Neural progenitor cell (in vitro differentiated cells): ENCODE measurements around the gene CEACAM16. TPM values are rescaled to one million over a fixed set of nuclear protein-coding genes. Genes with fewer than 3 reads are reported as not detected.

Experiments used
- DNase-seq: peaks from one replicate; pipeline ENCODE4 v3.0.0-alpha.2; 2016; ENCODE audit warnings: low spot score
- H2AFZ ChIP-seq: fragments of 200-600 bp; sonication (generic); replicated peaks from 2 replicates; pipeline ENCODE4 v1.6.1; 2016; ENCODE audit warnings: antibody characterized with exemption
- H3F3A ChIP-seq: fragments of 200-600 bp; sonication (generic); 2 replicates; pipeline ENCODE4 v1.6.1; 2016; ENCODE audit warnings: antibody characterized with exemption, low read depth
- H3K27ac ChIP-seq: fragments of 200-600 bp; sonication (generic); 2 replicates; pipeline ENCODE4 v1.5.1; 2016; ENCODE audit warnings: mild to moderate bottlenecking
- H3K27me3 ChIP-seq: fragments of 200-600 bp; sonication (generic); 2 replicates; pipeline ENCODE4 v1.6.1; 2016; ENCODE audit warnings: mild to moderate bottlenecking, moderate library complexity
- H3K36me3 ChIP-seq: fragments of 200-600 bp; sonication (generic); 2 replicates; pipeline ENCODE4 v1.5.1; 2016
- H3K4me1 ChIP-seq: fragments of 200-600 bp; sonication (generic); 2 replicates; pipeline ENCODE4 v1.6.1; 2016; ENCODE audit warnings: mixed run types
- H3K4me2 ChIP-seq: fragments of 200-600 bp; sonication (generic); 2 replicates; pipeline ENCODE4 v1.6.1; 2016
- H3K4me3 ChIP-seq: fragments of 200-600 bp; sonication (generic); 2 replicates; pipeline ENCODE4 v1.5.1; 2016
- H3K79me2 ChIP-seq: fragments of 200-600 bp; sonication (generic); 2 replicates; pipeline ENCODE4 v1.6.1; 2016; ENCODE audit warnings: low read depth
- H3K9ac ChIP-seq: fragments of 200-600 bp; sonication (generic); 2 replicates; pipeline ENCODE4 v1.6.1; 2016
- H3K9me3 ChIP-seq: fragments of 200-600 bp; sonication (generic); 2 replicates; pipeline ENCODE4 v1.5.1; 2016; ENCODE audit warnings: low read depth
- H4K20me1 ChIP-seq: fragments of 200-600 bp; sonication (generic); 2 replicates; pipeline ENCODE4 v1.6.1; 2016; ENCODE audit warnings: low read depth
- H3K27ac Mint-ChIP-seq: 3 replicates; pipeline ENCODE4 v1.8.0; 2021; ENCODE audit warnings: mixed read lengths
- H3K27me3 Mint-ChIP-seq: 2 replicates; pipeline ENCODE4 v1.8.0; 2022; ENCODE audit warnings: low read depth, mild to moderate bottlenecking, inconsistent platforms, moderate library complexity, mixed read lengths; ENCODE audit not compliant: insufficient read depth
- H3K36me3 Mint-ChIP-seq: 3 replicates; pipeline ENCODE4 v1.8.0; 2021; ENCODE audit warnings: mixed read lengths
- H3K4me1 Mint-ChIP-seq: 3 replicates; pipeline ENCODE4 v1.8.0; 2021; ENCODE audit warnings: mixed read lengths
- H3K4me3 Mint-ChIP-seq: 3 replicates; pipeline ENCODE4 v1.8.0; 2021; ENCODE audit warnings: mild to moderate bottlenecking, moderate library complexity, mixed read lengths
- H3K9me3 Mint-ChIP-seq: 3 replicates; pipeline ENCODE4 v1.8.0; 2020; ENCODE audit warnings: mixed read lengths
- EZH2 ChIP-seq: fragments of 200-600 bp; sonication (generic); IDR thresholded peaks from 2 replicates; pipeline ENCODE4 v1.6.1; 2017; ENCODE audit warnings: antibody characterized with exemption, mild to moderate bottlenecking, moderate library complexity
- EZH2phosphoT487 ChIP-seq: fragments of 200-600 bp; sonication (generic); IDR thresholded peaks from 2 replicates; pipeline ENCODE4 v1.6.1; 2017; ENCODE audit warnings: antibody characterized with exemption
- total RNA-seq: library from RNA; depleted of rRNA; stranded (reverse); fragments of >200 nt; gene quantifications from 2 replicates; pipeline ENCODE4 v1.2.3, GENCODE V29; 2015; ENCODE audit warnings: low replicate concordance
- TF ChIP-seq, protein P1 (sequence below): fragments of 200-600 bp; sonication (generic); IDR thresholded peaks from 2 replicates; pipeline ENCODE4 v1.5.1; 2017; ENCODE audit warnings: antibody characterized with exemption, mild to moderate bottlenecking

The CEACAM16 gene
- total RNA-seq, 1 donor from 2014 or later = not detected

GRCh38 chr19:44756089-44756562, 57.2 kb downstream of the CEACAM16 start:
- H3K4me1 ChIP-seq = peaks cover 21% of the 10 kb centered on the region
- peaks cover 33% of the 10 kb centered on the region for H4K20me1 ChIP-seq
- no peaks in the 10 kb centered on the region for H3K36me3 ChIP-seq
- H3F3A ChIP-seq = peaks cover 20% of the 10 kb centered on the region
- no peaks in the 10 kb centered on the region for H3K9me3 ChIP-seq
- H3K27me3 ChIP-seq = peaks cover 89% of the 10 kb centered on the region
- Mint-ChIP-seq H3K9me3 (no peaks in the 10 kb centered on the region), H3K4me1 (peaks cover 32% of the 10 kb centered on the region), H3K36me3 (no peaks in the 10 kb centered on the region), H3K27me3 (peaks cover 48% of the 10 kb centered on the region), H3K4me3 (no peak overlapping the region), H3K27ac (no peak overlapping the region)
- H3K9ac ChIP-seq = no peak overlapping the region
- no peak for DNase-seq
- no peak overlapping the region for H3K27ac ChIP-seq
- no peak overlapping the region for H2AFZ ChIP-seq
- H3K4me2 ChIP-seq = no peak overlapping the region
- no peak overlapping the region for H3K4me3 ChIP-seq
- TF ChIP-seq EZH2 = no peak
- no peak for TF ChIP-seq EZH2phosphoT487
- TF ChIP-seq, protein P1, sequence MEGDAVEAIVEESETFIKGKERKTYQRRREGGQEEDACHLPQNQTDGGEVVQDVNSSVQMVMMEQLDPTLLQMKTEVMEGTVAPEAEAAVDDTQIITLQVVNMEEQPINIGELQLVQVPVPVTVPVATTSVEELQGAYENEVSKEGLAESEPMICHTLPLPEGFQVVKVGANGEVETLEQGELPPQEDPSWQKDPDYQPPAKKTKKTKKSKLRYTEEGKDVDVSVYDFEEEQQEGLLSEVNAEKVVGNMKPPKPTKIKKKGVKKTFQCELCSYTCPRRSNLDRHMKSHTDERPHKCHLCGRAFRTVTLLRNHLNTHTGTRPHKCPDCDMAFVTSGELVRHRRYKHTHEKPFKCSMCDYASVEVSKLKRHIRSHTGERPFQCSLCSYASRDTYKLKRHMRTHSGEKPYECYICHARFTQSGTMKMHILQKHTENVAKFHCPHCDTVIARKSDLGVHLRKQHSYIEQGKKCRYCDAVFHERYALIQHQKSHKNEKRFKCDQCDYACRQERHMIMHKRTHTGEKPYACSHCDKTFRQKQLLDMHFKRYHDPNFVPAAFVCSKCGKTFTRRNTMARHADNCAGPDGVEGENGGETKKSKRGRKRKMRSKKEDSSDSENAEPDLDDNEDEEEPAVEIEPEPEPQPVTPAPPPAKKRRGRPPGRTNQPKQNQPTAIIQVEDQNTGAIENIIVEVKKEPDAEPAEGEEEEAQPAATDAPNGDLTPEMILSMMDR = no peak
- no peaks in the 10 kb centered on the region for H3K79me2 ChIP-seq

DNA sequence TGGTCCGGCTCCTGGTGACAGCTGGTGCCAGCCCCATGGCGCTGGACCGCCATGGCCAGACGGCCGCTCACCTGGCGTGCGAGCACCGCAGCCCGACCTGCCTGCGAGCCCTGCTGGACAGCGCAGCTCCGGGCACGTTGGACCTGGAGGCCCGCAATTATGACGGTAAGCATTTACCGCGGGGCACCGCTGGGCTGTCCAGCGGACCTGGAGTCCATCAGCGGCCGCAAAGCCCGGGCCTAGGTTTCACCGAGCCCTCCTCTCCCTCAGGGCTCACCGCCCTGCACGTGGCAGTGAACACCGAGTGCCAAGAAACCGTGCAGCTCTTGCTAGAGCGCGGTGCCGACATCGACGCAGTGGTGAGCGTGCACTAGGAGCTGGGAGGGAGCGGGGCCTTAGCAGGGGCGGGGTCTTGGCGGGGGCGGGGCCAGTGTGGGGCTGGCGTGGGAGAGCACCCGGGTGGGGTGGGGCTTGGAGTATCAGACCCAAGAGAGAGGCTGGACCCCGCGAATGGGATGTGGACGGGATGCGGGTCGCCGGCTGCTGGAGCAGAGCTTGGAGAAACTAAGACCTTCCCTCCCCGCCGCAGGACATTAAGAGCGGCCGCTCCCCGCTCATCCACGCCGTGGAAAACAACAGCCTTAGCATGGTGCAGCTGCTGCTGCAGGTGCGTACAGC, 58.2 kb downstream of the CEACAM16 start:
- H3K79me2 ChIP-seq = no peaks in the 10 kb centered on the region
- H3K27ac ChIP-seq = no peak overlapping the region
- no peaks in the 10 kb centered on the region for H3K9me3 Mint-ChIP-seq
- H3K27me3 Mint-ChIP-seq = peaks cover 42% of the 10 kb centered on the region
- no peaks in the 10 kb centered on the region for H3K9me3 ChIP-seq
- H3K4me1 ChIP-seq = peaks cover 21% of the 10 kb centered on the region
- peaks cover 78% of the 10 kb centered on the region for H3K27me3 ChIP-seq
- H3K27ac Mint-ChIP-seq = no peak overlapping the region
- H4K20me1 ChIP-seq = peaks cover 33% of the 10 kb centered on the region
- TF ChIP-seq EZH2phosphoT487 (peak; percentile 92), EZH2 (peak; percentile 76)
- TF ChIP-seq, protein P1 = no peak
- H3K4me2 ChIP-seq = peak overlapping the region; percentile 93
- peaks cover 32% of the 10 kb centered on the region for H3K4me1 Mint-ChIP-seq
- no peaks in the 10 kb centered on the region for H3K36me3 Mint-ChIP-seq
- peak overlapping the region; percentile 92 for H3K4me3 Mint-ChIP-seq
- peak overlapping the region; percentile 56 for H3K4me3 ChIP-seq
- H3K36me3 ChIP-seq = no peaks in the 10 kb centered on the region
- H3F3A ChIP-seq = peaks cover 20% of the 10 kb centered on the region
- no peak overlapping the region for H3K9ac ChIP-seq
- DNase-seq = peak; percentile 66
- peak overlapping the region; percentile 89 for H2AFZ ChIP-seq

GRCh38 chr19:44757735-44758505, 59.0 kb downstream of the CEACAM16 start:
- Histone ChIP-seq H3K9me3 (no peaks in the 10 kb centered on the region), H3K27ac (no peak overlapping the region), H2AFZ (peak overlapping the region; percentile 89), H3K4me3 (peak overlapping the region; percentile 56), H4K20me1 (peaks cover 30% of the 10 kb centered on the region), H3K9ac (no peak overlapping the region), H3F3A (peaks cover 20% of the 10 kb centered on the region), H3K27me3 (peaks cover 71% of the 10 kb centered on the region), H3K36me3 (no peaks in the 10 kb centered on the region), H3K4me1 (peaks cover 21% of the 10 kb centered on the region), H3K79me2 (no peaks in the 10 kb centered on the region), H3K4me2 (peak overlapping the region; percentile 93)
- H3K4me3 Mint-ChIP-seq = peak overlapping the region; percentile 92
- no peaks in the 10 kb centered on the region for H3K36me3 Mint-ChIP-seq
- peak; percentile 90 for DNase-seq
- TF ChIP-seq EZH2 = peak; percentile 61
- TF ChIP-seq, protein P1 = peak; percentile 26
- TF ChIP-seq EZH2phosphoT487 = no peak
- peak overlapping the region; percentile 43 for H3K27ac Mint-ChIP-seq
- H3K4me1 Mint-ChIP-seq = peaks cover 29% of the 10 kb centered on the region
- no peaks in the 10 kb centered on the region for H3K9me3 Mint-ChIP-seq
- H3K27me3 Mint-ChIP-seq = peaks cover 35% of the 10 kb centered on the region
